IPS-15b (cell line): ENCODE results near the gene VPS41.

Experiments
- H3K27me3 ChIP-seq: one replicate; pipeline ENCODE4 v1.6.1; 2013; ENCODE audit warnings: low read length; ENCODE audit not compliant: control insufficient read depth, insufficient read depth
- H3K36me3 ChIP-seq: one replicate; pipeline ENCODE4 v1.6.1; 2013; ENCODE audit warnings: low read length; ENCODE audit not compliant: control insufficient read depth, insufficient read depth
- H3K4me1 ChIP-seq: one replicate; pipeline ENCODE4 v1.6.1; 2013; ENCODE audit warnings: mild to moderate bottlenecking, low read length; ENCODE audit not compliant: control insufficient read depth, insufficient read depth
- H3K4me3 ChIP-seq: one replicate; pipeline ENCODE4 v1.5.1; 2013; ENCODE audit warnings: low read depth, low read length
- H3K9ac ChIP-seq: one replicate; pipeline ENCODE4 v1.6.1; 2013; ENCODE audit warnings: low read depth, mild to moderate bottlenecking, low read length
- H3K9me3 ChIP-seq: one replicate; pipeline ENCODE4 v1.6.1; 2013; ENCODE audit warnings: mild to moderate bottlenecking, low read length; ENCODE audit not compliant: control insufficient read depth, insufficient read depth

The VPS41 gene

DNA sequence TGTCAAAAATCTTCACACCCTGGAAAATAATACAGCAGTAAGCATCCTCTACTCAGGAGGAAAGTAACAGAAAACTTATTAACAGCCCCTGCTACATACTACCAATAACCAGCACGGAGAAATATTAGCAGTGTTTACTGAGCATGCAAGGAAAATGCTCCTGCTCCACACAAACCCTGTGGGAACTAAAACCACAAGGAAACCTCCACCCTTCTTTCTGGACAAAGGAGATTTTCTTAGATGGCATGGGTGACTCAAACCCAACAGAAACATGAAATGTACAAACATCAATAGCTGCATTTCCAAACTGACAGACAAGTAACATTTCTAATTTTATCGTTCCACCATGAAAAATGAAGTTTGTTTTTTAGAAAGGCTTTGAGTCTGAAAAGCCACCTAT is 113.4 kb downstream of the VPS41 start:
- no peaks in the 10 kb centered on the region for H3K36me3 ChIP-seq
- H3K9ac ChIP-seq: no peak overlapping the region
- no peaks in the 10 kb centered on the region for H3K27me3 ChIP-seq
- H3K9me3 ChIP-seq: no peaks in the 10 kb centered on the region
- peaks cover 3% of the 10 kb centered on the region for H3K4me1 ChIP-seq
- no peak overlapping the region for H3K4me3 ChIP-seq

DNA sequence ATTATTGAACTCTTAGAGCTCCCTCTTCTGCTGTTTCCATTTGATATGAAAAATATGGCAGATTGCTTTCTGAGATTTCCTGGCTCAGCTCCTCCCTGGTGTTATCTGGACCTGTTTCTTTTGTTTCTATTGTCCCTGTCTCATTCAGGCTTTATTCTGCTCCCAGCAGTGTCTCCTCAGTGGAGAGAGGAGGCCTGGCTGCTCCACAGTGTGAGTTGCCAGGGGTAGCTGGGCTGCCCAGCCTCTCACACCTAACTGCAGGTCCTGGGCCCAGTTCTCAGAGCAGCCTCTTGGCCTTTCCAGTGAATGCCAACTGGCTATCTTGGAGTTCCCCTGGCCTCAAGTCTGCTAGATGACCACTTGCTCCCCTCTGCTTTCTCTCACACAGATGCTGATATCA is 127.0 kb downstream of the VPS41 start:
- H3K36me3 ChIP-seq: no peaks in the 10 kb centered on the region

DNA sequence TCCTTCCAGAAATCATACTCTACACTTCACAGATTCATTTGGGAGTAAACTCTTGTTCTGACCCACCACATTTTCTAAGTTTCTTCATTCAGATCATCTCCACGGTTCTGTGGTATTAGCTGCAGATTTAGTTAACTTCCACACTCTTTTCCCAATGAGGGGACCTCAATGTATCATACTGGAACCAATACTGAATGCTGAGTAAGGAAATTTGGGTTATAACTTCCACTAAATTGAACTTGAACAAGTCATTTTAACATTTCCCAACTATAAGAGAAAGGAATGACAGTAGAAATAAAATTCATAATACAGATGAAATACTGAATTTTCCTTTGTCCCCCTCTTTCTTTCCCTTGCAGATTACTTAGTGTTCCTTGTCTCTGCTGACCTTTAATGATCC is 131.4 kb downstream of the VPS41 start:
- Histone ChIP-seq H3K4me1 (peaks cover 3% of the 10 kb centered on the region), H3K9me3 (no peaks in the 10 kb centered on the region), H3K27me3 (no peaks in the 10 kb centered on the region), H3K9ac (no peak overlapping the region), H3K4me3 (no peak overlapping the region), H3K36me3 (no peaks in the 10 kb centered on the region)

More for the DNA sequence above, 127.0 kb downstream of the VPS41 start:
- Histone ChIP-seq H3K4me3 (no peak overlapping the region), H3K4me1 (peaks cover 3% of the 10 kb centered on the region), H3K9ac (no peak overlapping the region), H3K27me3 (no peaks in the 10 kb centered on the region), H3K9me3 (no peaks in the 10 kb centered on the region)

DNA sequence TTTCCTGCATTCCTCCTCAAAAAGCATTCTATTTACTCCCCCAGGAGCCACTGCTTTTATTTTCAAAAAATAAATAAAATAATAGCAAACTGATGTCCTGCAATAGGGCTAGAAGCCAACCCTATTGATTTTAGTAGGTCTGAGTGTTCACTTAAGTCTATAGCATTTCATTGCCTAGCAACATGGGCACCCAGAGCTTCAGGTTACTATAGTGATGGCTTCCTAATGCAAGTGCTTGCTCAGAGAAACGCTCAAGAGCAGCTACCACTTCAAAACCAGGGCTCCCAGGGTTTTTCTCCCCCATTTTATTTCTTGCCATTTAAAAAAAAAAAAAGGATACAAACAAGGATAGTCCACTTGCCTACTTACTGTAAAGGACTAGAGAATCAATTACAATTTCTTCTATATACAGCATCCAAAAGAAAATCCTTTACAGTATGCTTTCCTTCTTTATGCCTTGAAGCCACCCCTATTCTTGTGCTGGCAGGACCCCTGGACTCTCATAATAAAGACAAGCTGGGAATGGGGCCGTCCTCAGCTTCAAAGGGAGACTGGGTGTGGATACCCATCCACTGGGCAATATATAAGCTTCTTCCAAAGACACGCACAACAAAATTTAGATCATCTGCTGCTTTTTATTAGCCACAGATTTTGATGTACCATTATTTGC is 133.3 kb downstream of the VPS41 start:
- no peaks in the 10 kb centered on the region for H3K4me1 ChIP-seq
- no peaks in the 10 kb centered on the region for H3K36me3 ChIP-seq
- H3K4me3 ChIP-seq: no peak overlapping the region
- H3K9ac ChIP-seq: no peak overlapping the region
- H3K27me3 ChIP-seq: no peaks in the 10 kb centered on the region
- no peaks in the 10 kb centered on the region for H3K9me3 ChIP-seq

DNA sequence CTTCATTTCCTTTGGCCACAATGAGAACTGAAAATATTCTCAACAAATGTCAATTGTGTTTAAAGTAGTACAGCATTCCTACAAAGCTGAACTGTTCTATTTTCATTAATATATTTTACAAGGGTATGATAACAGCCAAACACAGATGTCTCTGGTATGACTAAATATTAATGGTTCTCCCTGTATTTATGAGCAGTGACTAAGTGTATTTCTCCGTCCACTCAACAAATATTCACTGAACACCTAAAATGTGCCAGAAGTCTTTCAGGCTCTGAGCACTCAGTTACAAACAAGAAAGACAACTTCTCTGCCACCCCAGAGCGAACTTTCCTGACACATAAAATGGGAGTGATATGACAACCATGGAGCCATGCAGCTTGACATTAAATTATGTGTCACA is 135.6 kb downstream of the VPS41 start:
- Histone ChIP-seq H3K4me1 (no peaks in the 10 kb centered on the region), H3K9me3 (no peaks in the 10 kb centered on the region), H3K27me3 (no peaks in the 10 kb centered on the region), H3K36me3 (no peaks in the 10 kb centered on the region), H3K9ac (no peak overlapping the region), H3K4me3 (no peak overlapping the region)

DNA sequence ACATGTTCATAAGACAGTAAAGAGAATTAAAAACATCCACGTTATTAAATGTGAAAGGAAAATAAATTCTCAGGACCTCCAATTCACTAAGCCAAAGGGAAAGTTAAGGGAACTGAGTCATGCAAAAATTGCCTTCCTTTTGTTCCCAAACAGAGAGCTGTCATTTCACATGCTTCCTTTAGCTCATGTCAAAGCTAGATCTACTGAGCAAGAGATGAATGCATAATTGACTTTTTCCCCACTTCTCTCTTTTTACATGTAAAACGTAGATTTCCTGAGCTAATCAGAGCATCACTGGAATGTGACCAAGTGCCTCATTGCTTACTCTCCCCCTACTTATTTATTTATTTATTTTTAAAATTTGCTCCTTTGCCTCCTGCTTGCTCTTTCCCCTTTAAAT is 148.8 kb downstream of the VPS41 start:
- Histone ChIP-seq H3K4me1 (peaks cover 8% of the 10 kb centered on the region), H3K9me3 (no peaks in the 10 kb centered on the region), H3K36me3 (no peaks in the 10 kb centered on the region), H3K4me3 (no peak overlapping the region), H3K27me3 (no peaks in the 10 kb centered on the region), H3K9ac (no peak overlapping the region)

DNA sequence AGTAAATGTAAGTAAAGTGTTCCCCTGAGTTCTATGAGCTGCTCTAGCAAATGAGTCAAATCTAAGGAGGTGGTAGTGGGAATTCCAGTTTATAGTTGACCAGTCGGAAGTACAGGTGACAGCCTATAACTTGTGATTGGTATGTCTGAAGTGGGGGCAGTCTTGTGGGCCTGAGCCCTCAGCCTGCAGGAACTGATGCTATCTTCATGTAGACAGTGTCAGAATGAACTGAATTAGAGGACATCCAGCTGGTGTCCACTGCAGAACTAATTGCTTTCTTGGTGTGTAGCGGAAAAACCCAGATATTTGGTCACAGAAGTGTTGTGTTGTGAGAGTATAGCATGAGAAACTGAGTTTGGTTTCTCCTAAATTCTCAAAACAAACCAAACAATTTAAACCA is 150.0 kb downstream of the VPS41 start:
- H3K9me3 ChIP-seq: no peaks in the 10 kb centered on the region
- no peaks in the 10 kb centered on the region for H3K27me3 ChIP-seq
- H3K4me1 ChIP-seq: peaks cover 8% of the 10 kb centered on the region
- no peaks in the 10 kb centered on the region for H3K36me3 ChIP-seq
- no peak overlapping the region for H3K4me3 ChIP-seq
- H3K9ac ChIP-seq: no peak overlapping the region

DNA sequence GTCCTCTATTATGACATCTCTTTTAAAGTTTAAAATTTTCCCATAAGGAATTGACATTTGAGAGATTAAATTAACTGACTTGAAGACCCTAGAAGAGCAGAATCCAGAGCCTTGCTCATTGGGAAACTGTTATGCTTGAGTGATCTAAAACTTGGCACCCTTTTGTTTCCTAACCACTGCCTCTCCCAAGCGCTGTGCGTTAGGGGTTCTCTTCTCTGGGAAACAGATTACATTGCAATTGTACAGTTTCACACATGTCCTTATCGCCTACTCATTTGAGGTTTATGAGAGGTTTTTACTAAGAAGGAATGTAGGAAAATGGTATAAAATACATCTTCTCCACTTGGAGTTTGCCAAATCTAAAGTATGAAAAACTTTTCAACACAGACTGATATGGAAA is 151.1 kb downstream of the VPS41 start:
- Histone ChIP-seq H3K9ac (no peak overlapping the region), H3K36me3 (no peaks in the 10 kb centered on the region), H3K4me3 (no peak overlapping the region), H3K27me3 (no peaks in the 10 kb centered on the region), H3K4me1 (peaks cover 15% of the 10 kb centered on the region), H3K9me3 (no peaks in the 10 kb centered on the region)

DNA sequence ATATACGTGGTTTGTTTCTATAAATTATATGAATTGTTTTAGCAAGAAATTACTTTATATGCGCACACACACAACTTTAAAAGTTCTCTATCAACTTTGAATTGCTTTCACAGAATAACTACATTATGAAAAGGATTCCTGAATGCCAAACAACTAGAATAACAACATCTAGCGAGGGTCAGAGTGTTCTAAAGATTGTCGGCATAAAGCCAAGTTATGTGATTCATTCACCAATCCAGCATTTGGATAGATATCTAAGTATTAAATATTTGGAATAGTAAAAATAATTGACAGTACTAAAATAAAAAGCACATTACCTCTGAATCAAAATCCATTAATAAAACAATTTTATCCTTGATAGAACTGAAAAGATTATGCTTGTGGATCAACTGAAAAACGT is 152.5 kb downstream of the VPS41 start:
- H3K9me3 ChIP-seq: no peaks in the 10 kb centered on the region
- H3K4me3 ChIP-seq: no peak overlapping the region
- peaks cover 22% of the 10 kb centered on the region for H3K4me1 ChIP-seq
- no peak overlapping the region for H3K9ac ChIP-seq
- no peaks in the 10 kb centered on the region for H3K36me3 ChIP-seq
- H3K27me3 ChIP-seq: no peaks in the 10 kb centered on the region

DNA sequence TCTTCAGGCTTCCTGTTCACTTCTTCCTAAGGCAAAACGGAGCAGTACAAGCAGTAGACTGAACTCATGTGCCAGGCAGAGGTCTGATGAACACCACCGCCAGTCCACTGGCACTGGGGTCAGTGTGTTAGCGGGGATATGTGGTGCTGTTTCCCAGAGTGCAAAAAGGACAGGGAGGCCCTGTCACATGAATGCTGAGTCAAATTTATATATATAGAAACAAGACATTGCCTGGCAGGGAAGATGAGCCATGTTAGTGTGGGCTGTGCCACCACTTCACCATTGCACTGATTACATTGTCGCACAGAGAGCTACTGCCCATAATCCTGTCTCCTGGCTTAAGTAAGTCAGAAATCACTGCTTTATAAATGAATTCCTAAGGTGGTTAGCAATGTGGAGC is 155.6 kb downstream of the VPS41 start:
- H3K36me3 ChIP-seq: no peaks in the 10 kb centered on the region
- H3K9me3 ChIP-seq: no peaks in the 10 kb centered on the region
- H3K9ac ChIP-seq: no peak overlapping the region
- H3K4me3 ChIP-seq: no peak overlapping the region
- no peaks in the 10 kb centered on the region for H3K27me3 ChIP-seq
- peaks cover 14% of the 10 kb centered on the region for H3K4me1 ChIP-seq

DNA sequence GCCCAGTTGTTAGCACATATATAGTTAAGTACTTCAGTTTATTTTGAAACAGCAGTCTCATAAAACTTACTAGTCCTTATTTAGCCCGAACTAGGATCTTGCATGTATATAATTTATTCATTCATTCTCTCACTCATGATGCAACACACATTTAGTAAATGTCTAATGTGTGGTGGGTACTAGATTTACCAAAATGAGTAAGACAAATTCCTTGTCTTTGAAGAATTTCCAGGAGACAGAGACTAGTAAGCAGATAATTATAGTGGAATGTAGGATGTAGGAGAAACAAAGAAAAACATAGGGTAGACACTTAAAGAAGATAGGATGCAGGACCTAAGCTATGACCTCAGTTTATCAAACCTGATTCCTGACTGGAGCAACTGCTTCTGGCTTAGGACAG is 157.6 kb downstream of the VPS41 start:
- Histone ChIP-seq H3K4me3 (no peak overlapping the region), H3K27me3 (no peaks in the 10 kb centered on the region), H3K4me1 (peaks cover 14% of the 10 kb centered on the region), H3K36me3 (no peaks in the 10 kb centered on the region), H3K9ac (no peak overlapping the region), H3K9me3 (no peaks in the 10 kb centered on the region)

DNA sequence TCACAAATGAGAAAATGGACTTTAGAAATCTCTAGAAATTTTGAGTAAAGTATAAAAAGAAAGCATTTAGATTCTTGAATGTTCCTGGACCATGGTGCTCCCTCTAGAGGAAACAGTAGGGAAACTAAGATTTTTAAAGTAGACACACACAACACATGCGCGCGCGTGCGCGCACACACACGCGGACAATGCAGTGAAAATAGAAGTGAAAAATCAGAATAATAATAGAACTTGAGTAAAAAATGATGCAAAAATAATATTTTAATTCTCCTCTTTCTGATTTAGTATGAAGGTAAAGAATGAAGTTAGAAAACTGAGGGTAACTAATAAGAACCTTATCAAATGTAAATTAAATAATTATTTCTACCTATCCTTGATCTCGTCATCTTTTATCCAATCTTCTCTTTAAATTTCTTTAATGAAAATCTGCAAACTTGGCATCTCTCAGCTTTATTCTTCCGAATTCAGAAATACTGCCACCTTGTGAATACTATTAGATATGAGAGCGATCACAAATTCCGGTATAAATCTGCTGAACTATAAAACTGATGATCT is 160.9 kb downstream of the VPS41 start:
- Histone ChIP-seq H3K36me3 (no peaks in the 10 kb centered on the region), H3K9me3 (no peaks in the 10 kb centered on the region)

More for the DNA sequence above, 160.9 kb downstream of the VPS41 start:
- no peak overlapping the region for H3K9ac ChIP-seq
- H3K4me1 ChIP-seq: peaks cover 10% of the 10 kb centered on the region
- no peaks in the 10 kb centered on the region for H3K27me3 ChIP-seq
- no peak overlapping the region for H3K4me3 ChIP-seq
